Measurements from ENCODE around the gene CCL8. TPM values are rescaled to one million over a fixed set of nuclear protein-coding genes. Genes with fewer than 3 reads are reported as not detected.

CCL8 gene
- total RNA-seq, 1 donor from 2014 or later: not detected

- Mint-ChIP-seq H3K27ac (ENCODE audit: unreplicated experiment) (no peak overlapping the region), H3K4me3 (ENCODE audit: unreplicated experiment) (no peak overlapping the region), H3K4me1 (ENCODE audit: unreplicated experiment) (peaks cover 50% of the 10 kb centered on the region), H3K9me3 (ENCODE audit: unreplicated experiment) (no peaks in the 10 kb centered on the region), H3K36me3 (ENCODE audit: unreplicated experiment) (no peaks in the 10 kb centered on the region), H3K27me3 (ENCODE audit: unreplicated experiment) (peaks cover 4% of the 10 kb centered on the region)
- no peak for TF ChIP-seq CTCF (IDR thresholded peaks at IDR 0.05)
- no peak for DNase-seq (ENCODE audit: extremely low spot score, unreplicated experiment)
Observed at GRCh38 chr17:34311291-34311690, 7.9 kb upstream of the CCL8 start.

GRCh38 chr17:34312080-34312479, 7.2 kb upstream of the CCL8 start:
- Mint-ChIP-seq H3K4me1 (ENCODE audit: unreplicated experiment) (peaks cover 45% of the 10 kb centered on the region), H3K4me3 (ENCODE audit: unreplicated experiment) (no peak overlapping the region), H3K36me3 (ENCODE audit: unreplicated experiment) (no peaks in the 10 kb centered on the region), H3K27me3 (ENCODE audit: unreplicated experiment) (peaks cover 7% of the 10 kb centered on the region), H3K9me3 (ENCODE audit: unreplicated experiment) (no peaks in the 10 kb centered on the region), H3K27ac (ENCODE audit: unreplicated experiment) (peak overlapping the region; percentile 11)
- TF ChIP-seq CTCF (IDR thresholded peaks at IDR 0.05): no peak
- DNase-seq (ENCODE audit: extremely low spot score, unreplicated experiment): no peak

GRCh38 chr17:34313164-34313563, 6.1 kb upstream of the CCL8 start:
- DNase-seq (ENCODE audit: extremely low spot score, unreplicated experiment): no peak
- Mint-ChIP-seq H3K9me3 (ENCODE audit: unreplicated experiment) (no peaks in the 10 kb centered on the region), H3K27me3 (ENCODE audit: unreplicated experiment) (peaks cover 7% of the 10 kb centered on the region), H3K4me1 (ENCODE audit: unreplicated experiment) (peaks cover 38% of the 10 kb centered on the region), H3K27ac (ENCODE audit: unreplicated experiment) (no peak overlapping the region), H3K4me3 (ENCODE audit: unreplicated experiment) (no peak overlapping the region), H3K36me3 (ENCODE audit: unreplicated experiment) (no peaks in the 10 kb centered on the region)
- no peak for TF ChIP-seq CTCF (IDR thresholded peaks at IDR 0.05)

GRCh38 chr17:34314279-34314678, 5.0 kb upstream of the CCL8 start:
- Mint-ChIP-seq H3K36me3 (ENCODE audit: unreplicated experiment) (no peaks in the 10 kb centered on the region), H3K9me3 (ENCODE audit: unreplicated experiment) (no peaks in the 10 kb centered on the region), H3K27ac (ENCODE audit: unreplicated experiment) (peak overlapping the region; percentile 48), H3K27me3 (ENCODE audit: unreplicated experiment) (peaks cover 7% of the 10 kb centered on the region), H3K4me3 (ENCODE audit: unreplicated experiment) (no peak overlapping the region), H3K4me1 (ENCODE audit: unreplicated experiment) (peaks cover 34% of the 10 kb centered on the region)
- DNase-seq (ENCODE audit: extremely low spot score, unreplicated experiment): no peak
- no peak for TF ChIP-seq CTCF (IDR thresholded peaks at IDR 0.05)

GRCh38 chr17:34318474-34318873, 761 bp upstream of the CCL8 start:
- H3K4me1 Mint-ChIP-seq (ENCODE audit: unreplicated experiment): peaks cover 12% of the 10 kb centered on the region
- TF ChIP-seq CTCF (IDR thresholded peaks at IDR 0.05): no peak
- H3K27me3 Mint-ChIP-seq (ENCODE audit: unreplicated experiment): peaks cover 13% of the 10 kb centered on the region

More at GRCh38 chr17:34318474-34318873, 761 bp upstream of the CCL8 start:
- no peak for DNase-seq (ENCODE audit: extremely low spot score, unreplicated experiment)
- Mint-ChIP-seq H3K27ac (ENCODE audit: unreplicated experiment) (no peak overlapping the region), H3K36me3 (ENCODE audit: unreplicated experiment) (no peaks in the 10 kb centered on the region), H3K9me3 (ENCODE audit: unreplicated experiment) (no peaks in the 10 kb centered on the region), H3K4me3 (ENCODE audit: unreplicated experiment) (no peak overlapping the region)
